H1 (cell line): ENCODE results near the gene A4GALT. TPM values are rescaled to one million over a fixed set of nuclear protein-coding genes. Genes with fewer than 3 reads are reported as not detected.

Experiments used
- CTCF ChIA-PET: fragments of 300-600 bp; sonication (Branson Sonifier 250); formaldehyde crosslinking; loops from one replicate; lab custom pipeline; 2021; ENCODE audit not compliant: partially characterized antibody; lab: Charles Lee
- POLR2A ChIA-PET: fragments of 300-600 bp; sonication (Branson Sonifier 250); formaldehyde crosslinking; loops from one replicate; lab custom pipeline; 2021; ENCODE audit warnings: inconsistent platforms; ENCODE audit not compliant: partially characterized antibody; lab: Charles Lee
- DNase-seq, 2 experiments: peaks; one replicate each; pipeline versions ENCODE4 v3.0.0 to v3.0.0-alpha.2; 2010 to 2022; ENCODE audit warnings: low spot score in 2 of 2, low read depth in 1 of 2, mixed read lengths in 1 of 2
- FAIRE-seq: peaks from 2 replicates; lab custom pipeline; 2011; peaks lifted over from hg19 to GRCh38; lab: Jason Lieb, UNC
- H2AFZ ChIP-seq: 2 replicates; pipeline ENCODE4 v1.8.1; 2012; ENCODE audit warnings: low read length, inconsistent platforms
- H2AK5ac ChIP-seq: 2 replicates; pipeline ENCODE4 v1.6.1; 2013; ENCODE audit warnings: low read depth, low read length
- H2BK120ac ChIP-seq: replicated peaks from 2 replicates; pipeline ENCODE3; 2013; ENCODE audit warnings: low read depth, low read length, inconsistent platforms
- H2BK12ac ChIP-seq: 2 replicates; pipeline ENCODE4 v1.6.1; 2013; ENCODE audit warnings: low read depth, low read length
- H2BK15ac ChIP-seq: 2 replicates; pipeline ENCODE4 v1.6.1; 2013; ENCODE audit warnings: low read length
- H2BK20ac ChIP-seq: 2 replicates; pipeline ENCODE4 v1.6.1; 2013; ENCODE audit warnings: low read length
- H2BK5ac ChIP-seq: 2 replicates; pipeline ENCODE4 v1.6.1; 2013; ENCODE audit warnings: low read depth, low read length
- H3K14ac ChIP-seq: 2 replicates; pipeline ENCODE4 v1.6.1; 2013; ENCODE audit warnings: inconsistent platforms; ENCODE audit not compliant: insufficient read length
- H3K18ac ChIP-seq: 2 replicates; pipeline ENCODE4 v1.6.1; 2013; ENCODE audit warnings: low read length; ENCODE audit errors: extremely low read depth
- H3K23ac ChIP-seq: 2 replicates; pipeline ENCODE4 v1.6.1; 2013; ENCODE audit warnings: inconsistent platforms; ENCODE audit not compliant: insufficient read length
- H3K23me2 ChIP-seq: 2 replicates; pipeline ENCODE4 v1.6.1; 2013; ENCODE audit warnings: low read depth, low read length
- H3K27ac ChIP-seq: 2 replicates; pipeline ENCODE4 v1.6.1; 2011; ENCODE audit warnings: low read depth, low read length, inconsistent platforms
- H3K27me3 ChIP-seq, 4 experiments: replicated peaks in 1 of 4; 1 replicate in 1 of 4; 2 replicates in 3 of 4; pipeline versions ENCODE4 v1.6.1 to v1.8.1; 2011 to 2013; ENCODE audit warnings: low read length in 3 of 4, mild to moderate bottlenecking in 3 of 4, inconsistent platforms in 2 of 4, mixed read lengths in 2 of 4, moderate library complexity in 1 of 4; ENCODE audit not compliant: control insufficient read depth in 3 of 4, insufficient read depth in 3 of 4; ENCODE audit errors: extremely low read depth in 1 of 4
- H3K36me3 ChIP-seq, 4 experiments: 2 replicates each; pipeline versions ENCODE4 v1.6.1 to v1.8.1; 2011 to 2013; ENCODE audit warnings: mild to moderate bottlenecking in 4 of 4, low read length in 3 of 4, moderate library complexity in 2 of 4, control low read depth in 1 of 4, inconsistent platforms in 1 of 4; ENCODE audit not compliant: insufficient read depth in 4 of 4, control insufficient read depth in 2 of 4
- H3K4ac ChIP-seq: replicated peaks from 2 replicates; pipeline ENCODE3; 2013; ENCODE audit warnings: low read length, low read depth, mixed read lengths, inconsistent platforms; ENCODE audit not compliant: insufficient read length
- H3K4me1 ChIP-seq, 4 experiments: replicated peaks in 1 of 4; 1 replicate in 1 of 4; 2 replicates in 3 of 4; pipeline versions ENCODE4 v1.6.1 to v1.8.1; 2011 to 2013; ENCODE audit warnings: low read length in 3 of 4, inconsistent platforms in 2 of 4, mixed read lengths in 1 of 4; ENCODE audit not compliant: insufficient read depth in 4 of 4, control insufficient read depth in 3 of 4
- H3K4me2 ChIP-seq, 2 experiments: 2 replicates each; pipeline versions ENCODE4 v1.6.1 to v1.8.1; 2011 to 2013; ENCODE audit warnings: low read depth in 2 of 2, low read length in 2 of 2, control low read depth in 1 of 2, inconsistent platforms in 1 of 2, mild to moderate bottlenecking in 1 of 2; ENCODE audit not compliant: insufficient read depth in 1 of 2
- H3K4me3 ChIP-seq, 4 experiments: fragments of 200-600, 300-600 bp in 1 of 4; sonication (generic), shearing (Covaris generic), sonication (Bioruptor Twin) in 1 of 4; 2 replicates each; pipeline versions ENCODE4 v1.5.1 to v1.8.1; 2011 to 2016; ENCODE audit warnings: low read length in 4 of 4, low read depth in 3 of 4, control low read depth in 2 of 4, inconsistent platforms in 2 of 4, mild to moderate bottlenecking in 2 of 4, mixed read lengths in 1 of 4, moderate library complexity in 1 of 4; ENCODE audit not compliant: insufficient read depth in 2 of 4; ENCODE audit errors: extremely low read depth in 1 of 4
- H3K56ac ChIP-seq: replicated peaks from 2 replicates; pipeline ENCODE3; 2013; ENCODE audit warnings: low read depth, mild to moderate bottlenecking, mixed read lengths, low read length, inconsistent platforms; ENCODE audit not compliant: insufficient read length
- H3K79me1 ChIP-seq: 2 replicates; pipeline ENCODE4 v1.6.1; 2013; ENCODE audit warnings: low read depth, low read length, control low read depth
- H3K79me2 ChIP-seq, 2 experiments: 2 replicates each; pipeline versions ENCODE4 v1.6.1 to v1.8.1; 2012 to 2013; ENCODE audit warnings: low read length in 2 of 2, mild to moderate bottlenecking in 2 of 2, inconsistent platforms in 1 of 2; ENCODE audit not compliant: insufficient read depth in 2 of 2, control insufficient read depth in 1 of 2
- H3K9ac ChIP-seq, 4 experiments: replicated peaks in 1 of 4; 1 replicate in 1 of 4; 2 replicates in 3 of 4; pipeline versions ENCODE4 v1.6.1 to v1.8.1; 2011 to 2013; ENCODE audit warnings: low read depth in 3 of 4, low read length in 3 of 4, control low read depth in 2 of 4, mild to moderate bottlenecking in 2 of 4, moderate library complexity in 2 of 4, inconsistent platforms in 1 of 4; ENCODE audit errors: extremely low read depth in 1 of 4
- H3K9me3 ChIP-seq, 2 experiments: 2 replicates each; pipeline versions ENCODE4 v1.6.1 to v1.8.1; 2012 to 2013; ENCODE audit warnings: mild to moderate bottlenecking in 2 of 2, moderate library complexity in 2 of 2, control low read depth in 1 of 2, inconsistent platforms in 1 of 2, low read depth in 1 of 2, low read length in 1 of 2, mixed read lengths in 1 of 2; ENCODE audit not compliant: insufficient read depth in 2 of 2
- H4K20me1 ChIP-seq, 2 experiments: replicated peaks in 1 of 2; 2 replicates each; pipeline versions ENCODE3 to v1.8.1; 2011 to 2013; ENCODE audit warnings: inconsistent platforms in 2 of 2, low read length in 2 of 2, mild to moderate bottlenecking in 1 of 2; ENCODE audit not compliant: insufficient read depth in 2 of 2, control insufficient read depth in 1 of 2
- H4K5ac ChIP-seq: 2 replicates; pipeline ENCODE4 v1.6.1; 2013; ENCODE audit warnings: low read length, low read depth, mixed read lengths, inconsistent platforms; ENCODE audit not compliant: insufficient read length
- H4K8ac ChIP-seq: 2 replicates; pipeline ENCODE4 v1.8.0; 2013; ENCODE audit warnings: mild to moderate bottlenecking, moderate library complexity, low read length, inconsistent platforms; ENCODE audit not compliant: insufficient read depth; ENCODE audit errors: extremely low read depth
- H4K91ac ChIP-seq: replicated peaks from 2 replicates; pipeline ENCODE3; 2013; ENCODE audit warnings: low read length, mixed read lengths, inconsistent platforms; ENCODE audit not compliant: insufficient read length
- ASH2L ChIP-seq: fragments of 200-600, 300-600 bp; sonication (generic); IDR thresholded peaks from one replicate; pipeline ENCODE4 v1.7.1; 2017; ENCODE audit warnings: low read length
- ATF2 ChIP-seq: IDR thresholded peaks from 2 replicates; pipeline ENCODE4 v1.6.1; 2012; ENCODE audit warnings: low read length, inconsistent platforms
- CHD1 ChIP-seq: IDR thresholded peaks from 2 replicates; pipeline ENCODE4 v1.6.1; 2012; ENCODE audit warnings: low read depth, low read length, improper control_type of control experiment
- CREB1 ChIP-seq: IDR thresholded peaks from 2 replicates; pipeline ENCODE4 v1.6.1; 2012; ENCODE audit warnings: inconsistent platforms
- CTCF ChIP-seq, 3 experiments: IDR thresholded peaks; 1 replicate in 2 of 3; 2 replicates in 1 of 3; pipeline versions ENCODE4 v1.5.1 to v1.6.1; 2011; ENCODE audit warnings: low read length in 3 of 3, mild to moderate bottlenecking in 3 of 3, inconsistent platforms in 2 of 3, low read depth in 1 of 3, moderate library complexity in 1 of 3; ENCODE audit not compliant: insufficient read depth in 1 of 3; ENCODE audit errors: control extremely low read depth in 1 of 3
- E2F6 ChIP-seq: IDR thresholded peaks from 2 replicates; pipeline ENCODE4 v1.6.1; 2012; ENCODE audit warnings: inconsistent platforms
- RBBP5 ChIP-seq: IDR thresholded peaks from 2 replicates; pipeline ENCODE4 v1.7.1; 2012; ENCODE audit warnings: low read depth, mild to moderate bottlenecking, inconsistent platforms, low read length, moderate library complexity, borderline replicate concordance
- WGBS, 2 experiments: shearing (Covaris generic) in 1 of 2; methylation state at CpG; one replicate each; pipeline versions ENCODE4 v1.1.6 to v1.1.7; 2013 to 2015; ENCODE audit warnings: low lambda C conversion rate in 2 of 2, mixed read lengths in 2 of 2, inconsistent platforms in 1 of 2, low coverage in 1 of 2, missing lambda C conversion rate in 1 of 2; ENCODE audit not compliant: insufficient replicate concordance in 2 of 2, insufficient coverage in 1 of 2, insufficient read length in 1 of 2; ENCODE audit errors: extremely low coverage in 1 of 2, missing lambda C conversion rate in 1 of 2; 5-methylcytosine and 5-hydroxymethylcytosine counted together
- polyA plus RNA-seq, 7 experiments: library from polyadenylated mRNA; depleted of rRNA in 3 of 7; stranded (reverse) in 5 of 7; unstranded in 2 of 7; fragments of >200 nt in 5 of 7; fragments of 200-250 nt in 2 of 7; gene quantifications; 1 replicate in 5 of 7; 2 replicates in 1 of 7; 4 replicates in 1 of 7; pipeline versions ENCODE4 v1.2.1 to v1.2.3, GENCODE V29; 2011 to 2013; ENCODE audit warnings: missing spikeins in 2 of 7, mixed read lengths in 2 of 7
- total RNA-seq: library from RNA; stranded (reverse); fragmentation: NEBNext Ultra II Directional; extraction: Animal tissue kit (Norgen Biotek cat#: 25700); gene quantifications from 2 replicates; pipeline ENCODE4 v1.2.1, GENCODE V29; 2021

A4GALT gene
- total and polyA plus RNA-seq, 2 of the 8 experiments (the other 6 are each of a cell fraction or from before 2014, with no cell fraction given), result 7.2 to 13.8 TPM

- H3K4ac ChIP-seq, result no peak overlapping the region
- no peak overlapping the region for H3K14ac ChIP-seq
- no peak overlapping the region for H2AK5ac ChIP-seq
- ChIA-PET POLR2A (interaction anchor here (1.4 kb wide), 1 partner anchor 51 kb away, joined by 4 read pairs; the partner anchor contains the start of gene POLDIP3), CTCF (no interaction called here)
- H3K23me2 ChIP-seq, result peaks cover 3% of the 10 kb centered on the region; the same call in 1 of the 2 replicates
- no peak overlapping the region for H3K4me2 ChIP-seq
- H2BK5ac ChIP-seq, result no peak overlapping the region
- WGBS, 2 experiments, result 70% methylated on average over 11 of the region's 11 CpGs; no CpG with 5 or more reads in 1 of the 2 experiments
- H2BK20ac ChIP-seq, result no peak overlapping the region
- H2BK120ac ChIP-seq, result no peak overlapping the region
- no peak overlapping the region for H2BK15ac ChIP-seq
- no peaks in the 10 kb centered on the region for H4K20me1 ChIP-seq
- FAIRE-seq, result no peak
- no peaks in the 10 kb centered on the region for H3K9me3 ChIP-seq
- no peak overlapping the region for H3K23ac ChIP-seq
- H4K8ac ChIP-seq, result no peak overlapping the region
- H2BK12ac ChIP-seq, result no peak overlapping the region
- H3K27ac ChIP-seq, result no peak overlapping the region
- no peaks in the 10 kb centered on the region for H3K4me1 ChIP-seq
- H3K36me3 ChIP-seq, result no peaks in the 10 kb centered on the region
- no peak overlapping the region for H3K4me3 ChIP-seq
- H3K79me1 ChIP-seq, result no peaks in the 10 kb centered on the region
- H3K79me2 ChIP-seq, result no peaks in the 10 kb centered on the region
- H2AFZ ChIP-seq, result no peak overlapping the region
- no peak overlapping the region for H3K56ac ChIP-seq
- no peak overlapping the region for H3K18ac ChIP-seq
- no peak overlapping the region for H4K91ac ChIP-seq
- H3K9ac ChIP-seq, result no peak overlapping the region
- TF ChIP-seq ATF2, result no peak
- TF ChIP-seq CHD1, result no peak
- TF ChIP-seq RBBP5, result no peak
- no peak for TF ChIP-seq E2F6
- TF ChIP-seq ASH2L, result no peak
- TF ChIP-seq CTCF (IDR thresholded peaks at IDR 0.05; ENCODE audit: control extremely low read depth in 1 of 3, insufficient read depth in 1 of 3, low read depth in 1 of 3, low read length in 3 of 3), result no peak
- no peak for TF ChIP-seq CREB1
- peaks cover 0 to 11% (median 10%) of the 10 kb centered on the region in 4 experiments; a peak in 5 of 7 replicates for H3K27me3 ChIP-seq
- no peak for DNase-seq
- H4K5ac ChIP-seq, result no peak overlapping the region
These were observed 55.5 kb downstream of the A4GALT start for GRCh38 chr22:42664976-42665831.
